ENCODE data around the gene HAAO.

GRCh38 chr2:42744545-42745082, 47.8 kb downstream of the HAAO start:
- no peak for TF ChIP-seq CTCF (IDR thresholded peaks at IDR 0.05)
- no peak for TF ChIP-seq POLR2AphosphoS5 (IDR thresholded peaks at IDR 0.05; ENCODE audit: low read depth, low read length)
